HG03558 (cell line): ENCODE data around the gene NBPF3.
"Not testable (repeated sequence)": the region's sequence is repeated elsewhere in the genome, so short reads cannot be mapped to it uniquely, and the experiment has no call there.

Source experiments
- ATAC-seq: cut with Tn5 transposase; IDR thresholded peaks from one replicate; pipeline ENCODE4 v1.9.1; 2021; ENCODE audit warnings: moderate number of reproducible peaks; ENCODE audit not compliant: unreplicated experiment; ENCODE audit errors: extremely low read depth

The NBPF3 gene

DNA sequence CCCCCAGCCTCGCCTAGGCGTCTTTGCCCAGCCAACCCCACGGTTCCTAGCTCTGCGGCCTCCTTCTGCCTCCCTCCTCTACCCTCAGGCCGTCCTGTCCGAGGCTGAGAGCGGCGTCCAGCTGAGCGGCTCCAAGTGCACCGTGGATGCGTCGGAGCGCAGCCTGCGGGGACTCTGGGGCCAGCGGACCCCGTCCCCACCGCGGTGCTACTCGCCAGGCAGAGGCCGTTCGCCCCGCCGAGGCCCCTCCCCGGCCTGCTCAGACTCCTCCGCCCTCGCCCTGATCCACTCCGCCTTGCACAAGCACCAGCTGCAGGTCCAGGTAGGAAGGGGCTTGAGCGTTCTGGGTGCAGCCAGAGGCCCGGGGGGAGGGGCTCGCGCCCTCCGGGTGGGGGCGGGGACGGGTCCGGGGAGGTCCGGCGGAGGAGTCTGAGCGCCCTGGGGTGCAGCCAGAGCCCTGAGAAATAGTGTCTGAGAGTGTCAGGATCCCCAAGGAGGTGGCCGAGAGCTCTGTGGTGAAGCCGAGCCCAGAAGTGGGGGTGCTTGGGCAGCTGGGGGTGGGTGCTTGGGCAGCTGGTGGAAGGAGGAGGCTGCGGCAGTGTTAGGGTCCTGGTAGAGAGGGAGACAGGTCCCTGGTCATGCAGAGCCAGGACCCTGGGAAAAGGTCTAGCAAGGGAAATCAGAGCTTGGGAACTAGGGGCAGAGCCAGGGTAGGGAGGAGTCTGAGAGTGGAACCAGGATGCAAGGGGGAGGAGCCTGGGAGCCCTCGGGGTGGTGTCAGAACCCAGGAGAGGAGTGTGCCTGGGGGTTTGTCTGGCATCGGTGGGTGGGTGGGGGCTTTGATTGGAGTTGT is 3.2 kb upstream of the NBPF3 start:
- no peak for ATAC-seq

GRCh38 chr1:21437341-21437640 is 2.6 kb upstream of the NBPF3 start:
- ATAC-seq = no peak

DNA sequence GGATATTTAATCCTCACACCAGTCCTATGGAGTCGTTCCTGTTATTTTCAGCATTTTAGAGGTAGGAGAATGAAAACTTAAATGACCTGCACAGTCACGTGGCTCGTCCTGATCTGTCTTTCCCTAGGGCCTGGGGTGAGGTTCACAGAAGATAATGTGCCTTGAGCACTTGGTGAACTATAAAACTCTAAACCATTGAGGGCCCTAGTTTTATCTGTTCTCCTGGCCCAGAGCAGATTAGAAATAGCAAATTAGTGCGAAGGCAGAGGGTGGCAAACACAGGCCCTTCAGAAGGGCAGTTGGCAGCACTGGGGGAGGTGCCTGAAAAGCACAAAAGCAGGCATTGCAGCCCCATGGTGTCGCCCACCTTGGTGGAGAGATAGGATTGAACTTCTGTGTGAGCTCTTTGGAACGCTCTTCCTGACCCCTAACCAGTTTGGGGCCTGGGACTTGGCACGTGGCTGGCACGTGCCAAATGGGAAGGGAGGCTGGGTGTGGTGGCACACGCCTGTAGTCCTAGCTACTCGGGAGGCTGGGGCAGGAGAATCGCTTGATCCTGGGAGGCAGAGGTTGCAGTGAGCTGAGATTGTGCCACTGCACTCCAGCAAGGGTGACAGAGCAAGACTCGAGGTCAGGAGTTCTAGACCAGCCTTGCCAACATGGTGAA is 1.2 kb upstream of the NBPF3 start:
- ATAC-seq = not testable (repeated sequence)

DNA sequence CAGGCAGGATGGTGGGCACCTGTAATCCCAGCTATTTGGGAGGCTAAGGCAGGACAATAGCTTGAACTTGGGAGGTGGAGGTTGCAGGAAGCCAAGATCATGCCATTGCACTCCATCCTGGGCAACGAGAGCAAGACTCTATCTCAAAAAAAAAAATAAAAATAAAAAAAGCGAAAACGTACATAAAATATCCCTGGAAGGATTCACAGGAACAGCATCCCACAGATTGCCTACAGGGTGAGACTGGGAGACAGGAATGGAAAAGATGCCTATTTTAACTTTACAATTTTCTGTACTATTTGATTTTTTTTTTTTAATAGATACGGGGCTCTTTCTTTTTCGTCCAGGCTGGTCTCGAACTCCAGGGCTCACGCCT is 604 bp upstream of the NBPF3 start:
- no peak for ATAC-seq

DNA sequence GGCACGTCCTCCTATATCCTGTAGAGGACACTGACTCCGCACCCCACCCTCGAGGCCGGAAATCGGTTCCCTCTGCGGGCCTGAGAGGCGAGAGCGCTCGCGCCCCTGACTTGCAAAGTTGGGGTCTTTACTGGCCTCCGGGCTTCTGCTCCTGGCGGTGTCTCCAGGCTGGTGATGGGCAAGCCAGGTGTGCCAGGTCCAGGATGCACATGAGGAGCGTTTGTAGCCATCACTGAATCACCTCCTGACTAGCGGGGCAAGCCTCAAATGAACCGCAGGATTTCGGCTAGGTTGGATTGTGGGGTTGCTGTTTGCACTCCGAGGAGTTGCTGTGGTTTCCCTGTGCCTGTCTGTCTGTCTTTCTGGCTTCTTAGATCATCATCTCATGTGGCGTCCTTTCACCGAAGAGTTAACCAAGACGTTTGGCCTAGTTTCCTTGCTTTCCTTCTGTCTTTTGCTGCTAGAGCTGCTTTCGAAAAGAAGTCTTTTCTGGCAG is 741 bp downstream of the NBPF3 start:
- not testable (repeated sequence) for ATAC-seq

GRCh38 chr1:21446647-21447046 is 6.7 kb downstream of the NBPF3 start:
- ATAC-seq = not testable (repeated sequence)

- no peak for ATAC-seq
Observed at GRCh38 chr1:21447311-21447710, 7.4 kb downstream of the NBPF3 start.

DNA sequence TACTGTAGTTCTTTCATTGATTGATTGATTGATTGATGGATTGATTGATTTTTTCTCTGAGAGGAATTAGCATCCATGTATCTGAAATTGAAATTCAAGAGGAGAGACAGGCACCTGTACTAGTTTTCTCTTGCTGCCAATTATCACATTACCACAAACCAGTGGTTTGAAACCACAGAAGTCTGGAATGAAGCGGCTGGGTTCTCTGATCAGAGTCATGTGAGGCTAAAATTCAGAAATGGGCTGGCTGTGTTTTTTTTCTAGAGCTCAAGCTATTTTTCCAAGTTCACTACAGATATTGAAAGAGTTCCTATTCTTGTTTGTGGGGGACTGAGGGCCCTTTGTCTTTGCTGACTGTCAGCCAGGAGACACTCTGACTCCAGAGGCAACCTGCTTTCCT is 10.0 kb downstream of the NBPF3 start:
- ATAC-seq = no peak

DNA sequence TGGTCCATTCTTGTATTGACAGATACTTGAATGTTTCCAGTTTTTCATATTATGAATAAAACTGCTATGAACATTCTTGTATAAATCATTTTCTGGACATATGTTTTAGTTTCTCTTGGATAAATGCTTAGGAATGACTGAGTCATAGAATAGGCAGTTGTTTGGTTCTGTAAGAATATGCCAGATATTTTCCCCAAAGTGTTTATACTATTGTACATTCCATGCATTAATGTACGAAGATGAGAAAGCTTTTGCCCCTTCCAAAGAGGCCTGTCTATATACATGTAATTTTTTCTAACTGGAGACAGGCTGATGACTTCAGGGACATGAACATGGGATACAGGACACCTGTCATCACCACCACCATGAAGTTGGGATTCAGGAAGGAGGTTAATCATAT is 11.3 kb downstream of the NBPF3 start:
- no peak for ATAC-seq

DNA sequence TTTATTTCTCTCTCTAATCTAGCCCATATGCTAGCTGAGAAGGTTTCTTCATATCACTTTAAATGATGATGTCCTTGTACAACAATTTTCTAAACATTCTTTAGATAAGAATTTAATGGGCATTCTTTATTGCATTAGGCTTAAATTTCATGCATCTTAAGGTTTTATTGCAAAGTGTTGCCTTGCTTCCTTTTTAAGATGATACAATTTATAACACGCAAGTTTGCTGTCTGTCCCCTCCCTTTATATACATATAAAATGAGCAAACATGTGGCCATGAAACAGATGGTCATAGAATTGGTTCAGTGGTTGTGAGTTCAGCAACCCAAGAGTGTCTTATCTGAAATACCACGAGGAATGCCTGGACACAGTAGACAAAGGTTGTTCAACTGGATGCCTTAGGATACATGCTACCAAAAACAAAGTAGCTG is 12.1 kb downstream of the NBPF3 start:
- ATAC-seq = no peak

DNA sequence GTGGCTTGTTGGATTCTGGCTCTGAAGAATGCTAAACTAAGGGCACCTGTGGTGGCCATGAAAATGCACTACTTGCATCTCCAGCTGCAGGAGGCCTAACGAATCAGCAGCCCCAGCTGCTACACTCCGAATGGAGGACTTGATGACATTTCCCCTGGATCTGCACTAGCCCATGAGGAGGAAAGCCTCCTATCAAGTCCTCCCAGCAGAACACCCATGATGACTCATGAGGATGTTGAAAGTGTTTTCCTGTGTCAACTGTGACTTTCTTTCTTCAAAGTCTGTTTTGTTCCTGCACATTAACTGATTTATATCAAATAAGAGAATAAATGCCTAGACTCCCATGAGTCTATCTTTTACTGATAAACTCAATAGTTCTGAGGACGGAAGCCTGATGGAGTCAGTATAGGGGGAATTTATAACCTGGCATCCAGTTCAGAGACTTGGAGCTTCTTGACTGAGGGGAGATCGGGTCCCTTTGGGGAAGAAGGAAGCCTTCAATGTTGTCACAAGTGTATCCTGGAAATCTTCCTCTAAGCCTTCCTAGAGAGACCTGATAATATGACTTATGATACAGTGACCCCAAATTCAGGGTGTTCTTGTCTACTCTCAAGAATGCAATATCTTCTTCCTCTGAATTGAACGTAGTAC is 14.2 kb downstream of the NBPF3 start:
- ATAC-seq = not testable (repeated sequence)

DNA sequence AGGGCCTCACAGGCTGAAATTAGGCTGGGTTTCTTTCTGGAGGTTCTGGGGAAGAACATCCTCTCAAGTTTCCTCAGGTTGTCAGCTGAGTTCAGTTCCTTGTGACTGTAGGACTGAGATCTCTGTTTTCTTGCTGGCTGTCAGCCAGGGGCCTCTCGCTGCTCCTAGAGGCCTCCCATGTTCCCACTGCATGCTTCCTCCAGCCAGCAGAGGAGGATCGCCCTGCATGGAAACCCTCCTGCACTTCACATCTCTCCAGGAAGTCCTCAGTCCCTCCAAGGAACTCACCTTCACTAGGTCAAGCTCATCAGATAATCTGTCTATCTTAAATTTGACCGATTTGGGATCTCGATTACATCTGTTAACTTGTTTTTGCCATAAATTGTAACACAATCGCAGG is 15.0 kb downstream of the NBPF3 start:
- ATAC-seq = not testable (repeated sequence)

DNA sequence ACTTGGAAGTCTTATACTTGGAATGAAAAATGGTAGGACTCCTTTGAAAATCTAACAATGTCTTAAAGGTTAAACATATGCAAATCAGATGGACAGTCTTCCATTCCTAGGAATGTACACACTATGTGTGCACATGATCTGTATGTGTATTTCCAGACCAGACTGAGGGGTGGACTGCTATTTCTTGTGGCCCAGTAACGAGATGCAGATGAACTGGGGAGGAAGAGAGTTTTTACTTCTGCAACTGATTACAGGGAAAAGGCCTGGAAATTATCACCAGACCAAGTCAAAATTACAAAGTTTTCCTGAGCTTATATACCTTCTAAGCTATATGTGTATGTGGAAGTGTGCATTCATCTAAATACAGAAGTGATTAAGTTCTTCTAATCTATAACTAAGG is 17.7 kb downstream of the NBPF3 start:
- no peak for ATAC-seq

GRCh38 chr1:21465127-21465526 is 25.2 kb downstream of the NBPF3 start:
- not testable (repeated sequence) for ATAC-seq

DNA sequence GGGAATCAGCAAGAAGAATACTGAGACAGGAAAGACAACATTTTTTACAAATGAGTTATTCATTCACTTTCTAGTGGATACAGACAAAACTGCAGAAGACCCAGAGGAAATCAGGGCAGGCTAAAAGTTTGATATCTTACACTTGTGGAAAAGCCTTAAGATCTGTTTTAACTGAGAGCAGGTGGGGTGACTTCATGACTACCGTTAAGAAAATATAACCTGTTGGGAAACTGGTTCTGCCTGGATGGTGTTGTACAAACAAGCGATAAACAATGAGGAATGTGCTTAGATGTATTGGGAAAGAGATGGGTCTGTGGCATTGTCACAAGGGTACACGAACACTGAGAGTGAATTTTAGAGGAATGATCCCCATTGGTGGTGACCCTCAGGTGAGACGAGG is 28.0 kb downstream of the NBPF3 start:
- ATAC-seq = not testable (repeated sequence)

DNA sequence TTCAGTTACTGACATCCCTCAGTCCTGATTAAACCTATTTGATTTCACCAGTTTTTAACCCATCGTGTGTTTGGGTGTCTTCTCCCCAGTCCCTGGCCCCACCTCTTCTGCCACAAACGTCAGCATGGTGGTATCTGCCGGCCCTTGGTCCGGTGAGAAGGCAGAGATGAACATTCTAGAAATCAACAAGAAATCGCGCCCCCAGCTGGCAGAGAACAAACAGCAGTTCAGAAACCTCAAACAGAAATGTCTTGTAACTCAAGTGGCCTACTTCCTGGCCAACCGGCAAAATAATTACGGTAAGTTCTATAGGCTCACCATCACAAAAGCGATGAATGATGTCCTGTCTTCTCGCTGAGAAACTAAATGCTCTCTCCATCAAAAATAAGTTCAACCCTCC is 28.7 kb downstream of the NBPF3 start:
- no peak for ATAC-seq

GRCh38 chr1:21469581-21469980 is 29.6 kb downstream of the NBPF3 start:
- no peak for ATAC-seq

DNA sequence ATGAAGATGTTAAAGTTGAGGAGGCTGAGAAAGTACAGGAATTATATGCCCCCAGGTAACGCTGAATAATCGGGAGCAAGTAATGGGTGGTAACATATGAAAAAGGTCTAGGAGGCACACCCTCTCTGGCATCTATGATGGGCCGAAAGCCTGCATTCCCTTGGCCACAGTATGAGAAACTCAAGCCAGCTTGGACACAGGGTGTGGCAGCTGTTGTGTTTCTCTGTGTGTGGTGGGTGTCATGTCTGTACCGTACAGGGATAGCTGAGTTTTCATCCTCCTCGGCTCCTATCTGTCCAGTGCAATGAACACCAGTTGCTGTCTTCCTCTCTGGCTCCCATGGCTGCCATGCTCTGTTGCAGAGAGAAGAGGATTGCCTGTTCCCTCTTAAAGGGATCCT is 32.9 kb downstream of the NBPF3 start:
- no peak for ATAC-seq

- no peak for ATAC-seq
Observed at GRCh38 chr1:21478356-21478755, 38.4 kb downstream of the NBPF3 start.

GRCh38 chr1:21483881-21484280 is 43.9 kb downstream of the NBPF3 start:
- ATAC-seq = not testable (repeated sequence)

DNA sequence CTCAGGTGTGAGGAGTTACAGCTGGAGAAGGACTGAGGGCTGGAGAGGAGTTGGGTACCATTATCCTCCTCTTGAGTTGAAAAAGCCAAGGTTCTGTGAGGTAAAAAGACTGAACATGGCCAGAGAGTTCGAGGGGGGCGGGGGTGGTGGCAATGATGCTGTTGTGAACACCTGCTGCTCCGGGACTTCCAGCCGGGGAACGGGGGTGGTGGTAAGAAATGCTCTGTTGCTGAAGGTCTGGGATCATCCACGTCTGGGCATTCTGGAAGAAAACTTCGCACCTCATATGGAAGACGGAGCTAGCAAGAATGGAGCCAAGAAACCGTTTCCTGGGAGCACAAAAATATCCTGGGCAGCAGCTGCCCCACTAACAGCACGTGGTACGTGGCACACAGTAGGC is 49.2 kb downstream of the NBPF3 start:
- no peak for ATAC-seq
